CD8-positive, alpha-beta memory T cell (primary cell): ENCODE measurements around the gene CTNS. TPM values are rescaled to one million over a fixed set of nuclear protein-coding genes. Genes with fewer than 3 reads are reported as not detected.

ENCODE experiments used
- CTCF ChIA-PET: fragments of 350-600 bp; sonication (Branson Sonifier 250); formaldehyde crosslinking; loops from one replicate; lab custom pipeline; 2021; ENCODE audit warnings: antibody characterized with exemption; lab: Charles Lee
- POLR2A ChIA-PET: fragments of 350-600 bp; sonication (Branson Sonifier 250); formaldehyde crosslinking; loops from one replicate; lab custom pipeline; 2021; ENCODE audit warnings: antibody characterized with exemption; lab: Charles Lee
- DNase-seq, 5 donors: peaks; one replicate each; pipeline versions ENCODE4 v3.0.0 to v3.0.0-alpha.2; 2020 to 2022; ENCODE audit warnings: mixed read lengths in 1 of 5
- H3K27ac ChIP-seq: one replicate; pipeline ENCODE4 v1.7.0; 2013; ENCODE audit warnings: low read depth, mild to moderate bottlenecking, low read length, moderate library complexity
- H3K27me3 ChIP-seq: 2 replicates; pipeline ENCODE4 v1.7.0; 2013; ENCODE audit warnings: low read length, mild to moderate bottlenecking; ENCODE audit not compliant: insufficient read depth, poor library complexity, severe bottlenecking
- H3K36me3 ChIP-seq: 2 replicates; pipeline ENCODE4 v1.7.0; 2013; ENCODE audit warnings: mild to moderate bottlenecking, low read length, moderate library complexity; ENCODE audit not compliant: insufficient read depth
- H3K4me1 ChIP-seq: 2 replicates; pipeline ENCODE4 v1.7.0; 2013; ENCODE audit warnings: mild to moderate bottlenecking, low read length, moderate library complexity; ENCODE audit not compliant: insufficient read depth
- H3K4me3 ChIP-seq: 2 replicates; pipeline ENCODE4 v1.7.0; 2013; ENCODE audit warnings: mild to moderate bottlenecking, low read length
- H3K9me3 ChIP-seq: 2 replicates; pipeline ENCODE4 v1.7.0; 2013; ENCODE audit warnings: mild to moderate bottlenecking, low read length
- H3K27ac Mint-ChIP-seq, 8 donors: one replicate each; pipeline ENCODE4 v1.8.0; 2020 to 2021; ENCODE audit warnings: mixed read lengths in 8 of 8, mild to moderate bottlenecking in 6 of 8, inconsistent platforms in 3 of 8, moderate library complexity in 3 of 8
- H3K27me3 Mint-ChIP-seq, 2 donors: one replicate each; pipeline ENCODE4 v1.8.0; 2020 to 2021; ENCODE audit warnings: mixed read lengths in 2 of 2, mild to moderate bottlenecking in 1 of 2, moderate library complexity in 1 of 2
- H3K36me3 Mint-ChIP-seq, 3 donors: one replicate each; pipeline ENCODE4 v1.8.0; 2020 to 2021; ENCODE audit warnings: mixed read lengths in 3 of 3, inconsistent platforms in 1 of 3, mild to moderate bottlenecking in 1 of 3
- H3K4me1 Mint-ChIP-seq, 3 donors: one replicate each; pipeline ENCODE4 v1.8.0; 2020 to 2021; ENCODE audit warnings: mixed read lengths in 3 of 3, inconsistent platforms in 1 of 3, mild to moderate bottlenecking in 1 of 3
- H3K4me3 Mint-ChIP-seq, 7 donors: one replicate each; pipeline ENCODE4 v1.8.0; 2020 to 2021; ENCODE audit warnings: mixed read lengths in 7 of 7, mild to moderate bottlenecking in 6 of 7, moderate library complexity in 4 of 7, inconsistent platforms in 2 of 7
- H3K9me3 Mint-ChIP-seq, 5 donors: one replicate each; pipeline ENCODE4 v1.8.0; 2020 to 2022; ENCODE audit warnings: mixed read lengths in 5 of 5, mild to moderate bottlenecking in 3 of 5, moderate library complexity in 2 of 5, inconsistent platforms in 1 of 5
- polyA plus RNA-seq: library from polyadenylated mRNA; unstranded; fragments of 300-500 nt; fragmentation: Illumina TruSeq; gene quantifications from one replicate; pipeline ENCODE4 v1.2.3, GENCODE V29; 2021
- total RNA-seq, 2 experiments: library from RNA; stranded (reverse); gene quantifications; one replicate each; pipeline ENCODE4 v1.2.3, GENCODE V29; 2021

CTNS gene
- total RNA-seq = 10 to 100 TPM; 33.3 to 35.5 TPM
- polyA plus RNA-seq = 7.7 TPM

GRCh38 chr17:3636154-3636907 is at the start of gene CTNS, which contains the start of gene SHPK:
Gene CTNS, plus strand, starts transcription at chr17:3636760. Its CDS starts 3,447 bp downstream, at chr17:3640207.
Gene SHPK, minus strand, starts transcription at chr17:3636250. Its CDS starts 31 bp downstream, at chr17:3636219.
- DNase-seq = peak; percentile 93 to 95 (median 94)
- H3K27ac Mint-ChIP-seq = peak within 1 kb of the TSS; percentile 93 to 99 (median 99)
- H3K27ac ChIP-seq = peak within 1 kb of the TSS; percentile 90
- ChIA-PET CTCF (interaction anchor here (0.5 to 1.5 kb wide), 8 partner anchors 9 to 822 kb away, joined by 3 to 7 read pairs (median 4); partner anchors contain the start of gene NCBP3), POLR2A (interaction anchor here (0.7 to 1.4 kb wide), 5 partner anchors 10 to 1783 kb away, joined by 3 to 5 read pairs (median 4); partner anchors contain the start of genes EMC6 and TAX1BP3)
- H3K4me3 Mint-ChIP-seq = peak within 1 kb of the TSS; percentile 94 to 99 (median 98)
- peaks cover 0 to 17% (median 2%) of the 10 kb centered on the region in 3 donors for H3K36me3 Mint-ChIP-seq
- H3K27me3 Mint-ChIP-seq = no peaks in the 10 kb centered on the region
- H3K4me1 Mint-ChIP-seq = peaks cover 21 to 41% (median 25%) of the 10 kb centered on the region in 3 donors
- H3K27me3 ChIP-seq = no peaks in the 10 kb centered on the region
- H3K4me3 ChIP-seq = peak within 1 kb of the TSS; percentile 74
- no peaks in the 10 kb centered on the region for H3K9me3 Mint-ChIP-seq
- no peaks in the 10 kb centered on the region for H3K36me3 ChIP-seq
- H3K9me3 ChIP-seq = no peaks in the 10 kb centered on the region
- H3K4me1 ChIP-seq = no peaks in the 10 kb centered on the region

GRCh38 chr17:3589784-3590183 is 46.8 kb upstream of the CTNS start:
- DNase-seq = no peak
- Histone ChIP-seq H3K4me1 (no peaks in the 10 kb centered on the region), H3K9me3 (no peaks in the 10 kb centered on the region), H3K36me3 (no peaks in the 10 kb centered on the region), H3K4me3 (no peak overlapping the region), H3K27ac (no peak overlapping the region), H3K27me3 (no peaks in the 10 kb centered on the region)
- no peak overlapping the region for H3K4me3 Mint-ChIP-seq
- H3K9me3 Mint-ChIP-seq = no peaks in the 10 kb centered on the region
- no peaks in the 10 kb centered on the region for H3K4me1 Mint-ChIP-seq
- peak overlapping the region in 2 of 8 donors; percentile 30 to 64 for H3K27ac Mint-ChIP-seq
- CTCF ChIA-PET = no interaction called here
- POLR2A ChIA-PET = no interaction called here
- no peaks in the 10 kb centered on the region for H3K27me3 Mint-ChIP-seq
- peaks cover 0 to 53% (median 8%) of the 10 kb centered on the region in 3 donors for H3K36me3 Mint-ChIP-seq

GRCh38 chr17:3590231-3590630 is 46.3 kb upstream of the CTNS start:
- ChIA-PET CTCF (no interaction called here), POLR2A (no interaction called here)
- H3K4me3 Mint-ChIP-seq = no peak overlapping the region
- H3K27me3 Mint-ChIP-seq = no peaks in the 10 kb centered on the region
- DNase-seq = no peak
- no peak overlapping the region for H3K27ac ChIP-seq
- H3K36me3 ChIP-seq = no peaks in the 10 kb centered on the region
- no peaks in the 10 kb centered on the region for H3K9me3 Mint-ChIP-seq
- H3K9me3 ChIP-seq = no peaks in the 10 kb centered on the region
- no peaks in the 10 kb centered on the region for H3K4me1 ChIP-seq
- H3K4me1 Mint-ChIP-seq = no peaks in the 10 kb centered on the region
- no peaks in the 10 kb centered on the region for H3K27me3 ChIP-seq
- no peak overlapping the region for H3K27ac Mint-ChIP-seq
- peaks cover 0 to 52% (median 7%) of the 10 kb centered on the region in 3 donors for H3K36me3 Mint-ChIP-seq
- H3K4me3 ChIP-seq = no peak overlapping the region

- Histone ChIP-seq H3K4me3 (no peak overlapping the region), H3K36me3 (no peaks in the 10 kb centered on the region), H3K4me1 (no peaks in the 10 kb centered on the region), H3K27ac (no peak overlapping the region), H3K27me3 (no peaks in the 10 kb centered on the region), H3K9me3 (no peaks in the 10 kb centered on the region)
- Mint-ChIP-seq H3K4me1 (no peaks in the 10 kb centered on the region), H3K36me3 (peaks cover 0 to 48% (median 7%) of the 10 kb centered on the region in 3 donors), H3K9me3 (no peaks in the 10 kb centered on the region), H3K4me3 (no peak overlapping the region), H3K27ac (no peak overlapping the region), H3K27me3 (no peaks in the 10 kb centered on the region)
- ChIA-PET POLR2A (no interaction called here), CTCF (no interaction called here)
- DNase-seq = no peak
Measured at GRCh38 chr17:3590768-3591167, 45.8 kb upstream of the CTNS start.

- POLR2A ChIA-PET = interaction anchor here (0.6 kb wide), 1 partner anchor 453 kb away, joined by 5 read pairs; no protein-coding TSS in a partner anchor
- no peaks in the 10 kb centered on the region for H3K4me1 ChIP-seq
- H3K4me1 Mint-ChIP-seq = no peaks in the 10 kb centered on the region
- no peak overlapping the region for H3K27ac Mint-ChIP-seq
- no peak overlapping the region for H3K4me3 ChIP-seq
- no peaks in the 10 kb centered on the region for H3K9me3 Mint-ChIP-seq
- no peak for DNase-seq
- H3K27ac ChIP-seq = no peak overlapping the region
- CTCF ChIA-PET = no interaction called here
- no peaks in the 10 kb centered on the region for H3K9me3 ChIP-seq
- H3K4me3 Mint-ChIP-seq = no peak overlapping the region
- no peaks in the 10 kb centered on the region for H3K36me3 ChIP-seq
- H3K27me3 ChIP-seq = no peaks in the 10 kb centered on the region
- H3K27me3 Mint-ChIP-seq = no peaks in the 10 kb centered on the region
- H3K36me3 Mint-ChIP-seq = peaks cover 0 to 35% (median 7%) of the 10 kb centered on the region in 3 donors
Measured at GRCh38 chr17:3592216-3592860, 44.2 kb upstream of the CTNS start.

- Histone ChIP-seq H3K4me3 (no peak overlapping the region), H3K27ac (no peak overlapping the region), H3K9me3 (no peaks in the 10 kb centered on the region), H3K27me3 (no peaks in the 10 kb centered on the region), H3K4me1 (no peaks in the 10 kb centered on the region), H3K36me3 (no peaks in the 10 kb centered on the region)
- Mint-ChIP-seq H3K9me3 (no peaks in the 10 kb centered on the region), H3K36me3 (peaks cover 0 to 26% (median 7%) of the 10 kb centered on the region in 3 donors), H3K27ac (peak overlapping the region in 1 of 8 donors; percentile 52), H3K4me1 (no peaks in the 10 kb centered on the region), H3K27me3 (no peaks in the 10 kb centered on the region), H3K4me3 (no peak overlapping the region)
- POLR2A ChIA-PET = no interaction called here
- DNase-seq = no peak
- CTCF ChIA-PET = interaction anchor here (0.7 kb wide), 1 partner anchor 10 kb away, joined by 4 read pairs; no protein-coding TSS in a partner anchor
Measured at GRCh38 chr17:3593384-3593783, 43.2 kb upstream of the CTNS start.

GRCh38 chr17:3594051-3594800 is 42.3 kb upstream of the CTNS start:
- ChIA-PET CTCF (no interaction called here), POLR2A (interaction anchor here (0.6 kb wide), 1 partner anchor 104 kb away, joined by 5 read pairs; no protein-coding TSS in a partner anchor)
- peaks cover 0 to 22% (median 7%) of the 10 kb centered on the region in 3 donors for H3K36me3 Mint-ChIP-seq
- H3K27ac ChIP-seq = no peak overlapping the region
- H3K36me3 ChIP-seq = no peaks in the 10 kb centered on the region
- H3K4me3 Mint-ChIP-seq = no peak overlapping the region
- H3K9me3 ChIP-seq = no peaks in the 10 kb centered on the region
- H3K4me1 ChIP-seq = no peaks in the 10 kb centered on the region
- H3K4me3 ChIP-seq = no peak overlapping the region
- peak in 1 of 5 donors; percentile 35 for DNase-seq
- H3K9me3 Mint-ChIP-seq = no peaks in the 10 kb centered on the region
- H3K27me3 ChIP-seq = no peaks in the 10 kb centered on the region
- no peak overlapping the region for H3K27ac Mint-ChIP-seq
- no peaks in the 10 kb centered on the region for H3K4me1 Mint-ChIP-seq
- H3K27me3 Mint-ChIP-seq = no peaks in the 10 kb centered on the region
